GM21825 (cell line): ENCODE data around the gene AFF3.

Experiments
- ATAC-seq: cut with Tn5 transposase; IDR thresholded peaks from one replicate; pipeline ENCODE4 v1.9.1; 2021; ENCODE audit warnings: mild to moderate bottlenecking, moderate library complexity; ENCODE audit not compliant: unreplicated experiment

Gene AFF3

DNA sequence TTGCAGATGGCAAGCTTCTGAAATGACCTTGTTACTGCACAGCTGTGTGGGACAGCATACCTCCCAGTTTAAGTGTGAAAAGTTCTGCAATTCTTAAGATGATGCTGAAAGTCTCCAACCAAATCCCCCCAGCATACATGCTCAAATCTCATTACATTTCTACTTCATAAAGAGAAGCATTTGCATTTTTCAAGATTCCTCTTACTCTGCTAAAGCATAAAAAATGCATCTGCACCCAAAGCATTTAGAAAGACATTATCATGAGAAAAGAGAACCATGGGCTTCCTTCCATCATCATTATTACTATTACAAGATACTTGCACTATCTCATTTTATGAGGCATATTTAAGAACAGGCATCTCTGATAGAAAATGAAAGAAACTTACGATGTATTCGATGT lies 415.7 kb downstream of the AFF3 start:
- no peak for ATAC-seq

DNA sequence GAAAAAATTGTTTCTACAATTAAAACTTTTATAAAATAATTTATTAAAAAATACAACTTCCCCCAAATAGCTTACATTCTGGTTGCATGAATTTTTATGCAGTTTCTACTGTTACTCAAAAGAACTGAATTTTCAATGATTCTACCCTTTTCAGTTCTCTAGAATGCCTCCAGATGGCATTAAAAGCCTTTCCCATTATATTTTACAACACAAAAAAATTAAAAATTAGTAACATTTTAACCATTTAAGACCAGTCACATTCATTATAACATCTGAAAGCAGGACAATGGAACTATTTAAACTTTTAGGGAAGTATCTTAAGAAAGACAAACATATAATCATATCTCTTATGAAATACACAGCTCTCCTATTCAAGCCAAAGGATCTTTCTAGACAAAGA lies 416.6 kb downstream of the AFF3 start:
- ATAC-seq: no peak

DNA sequence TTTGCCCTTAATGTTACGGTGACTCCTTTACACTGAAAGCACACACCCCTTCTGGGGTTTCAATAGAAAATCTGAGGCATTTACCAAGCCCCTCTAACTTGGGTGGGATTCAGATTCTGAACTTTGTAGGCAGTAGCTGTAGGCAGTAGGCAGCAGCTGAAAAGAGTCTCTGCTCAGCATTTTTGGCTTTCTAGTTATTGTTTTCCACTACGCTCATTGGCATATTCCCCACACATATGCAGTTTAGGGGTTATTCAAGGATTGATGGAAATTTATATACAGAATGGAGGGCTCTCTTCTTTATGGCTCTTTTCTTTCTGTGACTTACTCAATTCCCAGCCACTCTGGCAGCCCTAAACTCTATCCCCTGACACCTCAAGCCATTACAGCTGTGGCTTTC lies 419.9 kb downstream of the AFF3 start:
- ATAC-seq: no peak

DNA sequence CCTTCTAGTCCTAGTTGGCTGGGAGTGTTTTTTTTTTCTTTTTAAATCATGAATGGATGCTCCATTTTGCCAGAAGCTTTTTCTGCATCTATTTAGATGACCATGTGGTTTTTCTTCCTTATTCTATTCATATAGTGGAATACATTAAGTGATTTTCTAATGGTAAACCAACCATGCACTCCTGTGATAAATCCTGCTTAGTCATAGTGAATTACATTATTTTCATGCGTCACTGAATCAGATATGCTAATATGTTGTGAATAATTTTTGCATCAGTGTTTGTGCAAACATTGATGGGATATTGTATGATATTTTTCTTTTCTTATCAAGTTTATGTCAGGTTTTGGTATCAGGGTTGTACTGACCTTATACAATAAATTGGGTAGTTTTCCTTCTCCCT lies 423.3 kb downstream of the AFF3 start:
- no peak for ATAC-seq

DNA sequence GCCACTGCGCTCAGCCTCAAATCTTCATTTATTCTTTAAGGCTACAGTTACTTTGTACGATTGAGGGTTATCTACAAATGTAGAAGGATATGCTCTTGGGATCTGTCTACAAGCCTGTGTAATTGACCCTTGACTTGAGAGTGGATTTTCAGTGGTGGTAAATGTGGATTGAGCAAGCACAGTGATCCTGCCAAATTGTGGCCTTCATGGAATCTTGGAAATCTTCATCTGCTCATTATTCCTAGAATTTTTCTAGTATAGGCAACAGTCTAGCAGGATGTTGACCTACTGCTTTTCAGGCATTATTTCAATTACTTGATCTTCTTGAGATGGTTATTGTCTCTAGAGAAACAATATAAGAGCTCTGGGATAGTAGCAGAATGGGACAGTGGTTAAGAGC lies 426.4 kb downstream of the AFF3 start:
- ATAC-seq: no peak

DNA sequence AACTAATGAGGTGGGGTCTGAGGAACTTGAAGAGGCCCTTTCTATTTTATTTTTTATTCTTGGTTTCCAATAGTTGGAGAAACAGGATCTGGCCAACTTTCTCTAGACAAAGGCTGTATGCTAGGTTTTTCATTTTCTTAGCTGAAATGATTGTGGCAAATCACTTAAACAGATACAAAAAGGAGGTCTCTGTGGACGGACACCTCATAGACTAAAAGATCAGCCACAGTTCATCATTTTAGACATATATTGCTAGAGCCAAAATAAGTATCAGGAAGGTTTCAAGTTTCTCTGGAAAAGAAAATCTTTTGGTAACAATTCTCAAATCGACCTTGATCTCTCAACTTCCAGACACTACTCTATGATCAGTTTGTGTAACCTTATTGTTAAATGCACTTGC lies 428.0 kb downstream of the AFF3 start:
- no peak for ATAC-seq

DNA sequence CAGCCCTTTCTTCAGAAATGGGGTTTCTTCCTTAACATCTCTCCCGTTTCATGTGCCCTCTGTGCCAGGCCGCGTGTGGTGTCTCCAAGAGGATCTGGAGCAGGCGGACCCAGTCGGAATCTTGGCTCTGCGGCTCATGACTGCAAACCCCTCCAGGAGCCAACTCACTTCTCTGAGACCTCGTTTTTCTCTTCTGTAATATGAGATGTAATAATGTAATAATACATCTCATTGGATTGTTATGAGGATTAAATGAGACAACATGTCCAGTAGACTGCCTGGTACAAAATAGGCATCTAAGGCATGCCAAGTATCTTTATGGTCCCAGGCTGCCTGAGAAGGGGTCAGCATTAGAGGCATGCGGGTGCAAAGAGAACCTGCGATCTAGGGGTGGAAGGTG lies 431.2 kb downstream of the AFF3 start:
- no peak for ATAC-seq

DNA sequence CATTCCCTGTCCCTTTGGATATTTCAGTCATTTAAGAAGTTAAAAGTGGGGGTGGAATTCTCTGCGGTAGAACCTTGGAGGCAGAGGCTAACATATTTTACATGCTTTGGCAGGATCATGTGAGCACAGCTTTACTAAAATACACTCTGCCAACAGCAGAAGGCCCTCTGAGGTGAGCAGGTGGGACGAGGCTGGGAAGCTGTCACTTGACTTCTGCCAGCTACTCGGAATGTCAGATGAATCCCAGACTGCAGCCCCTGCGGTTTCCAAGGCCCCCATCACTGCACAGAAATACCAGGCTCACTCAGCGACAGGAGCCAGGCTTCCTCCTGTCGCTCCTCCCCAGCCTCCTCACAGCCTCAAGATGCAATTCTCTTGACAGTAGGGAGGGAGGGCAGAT lies 431.7 kb downstream of the AFF3 start:
- ATAC-seq: no peak

DNA sequence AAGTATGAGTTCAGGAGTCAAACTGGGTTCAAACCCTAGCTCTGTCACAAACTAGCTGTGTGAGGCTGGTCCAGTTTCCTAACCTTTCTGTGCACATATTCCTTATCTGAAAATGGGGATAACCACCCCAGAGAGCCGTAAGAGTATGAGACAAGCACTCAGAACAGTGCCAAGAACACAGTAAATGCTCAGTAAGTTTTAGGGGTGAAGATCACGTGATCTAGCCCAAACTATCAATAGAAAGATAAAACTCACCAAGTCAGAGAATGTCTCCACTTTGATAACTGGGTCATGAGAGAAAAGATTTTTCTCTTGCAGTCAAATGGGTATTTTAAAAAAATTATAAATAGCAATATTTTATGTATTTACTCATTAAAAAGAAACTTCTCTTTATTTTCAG lies 433.2 kb downstream of the AFF3 start:
- ATAC-seq: no peak

DNA sequence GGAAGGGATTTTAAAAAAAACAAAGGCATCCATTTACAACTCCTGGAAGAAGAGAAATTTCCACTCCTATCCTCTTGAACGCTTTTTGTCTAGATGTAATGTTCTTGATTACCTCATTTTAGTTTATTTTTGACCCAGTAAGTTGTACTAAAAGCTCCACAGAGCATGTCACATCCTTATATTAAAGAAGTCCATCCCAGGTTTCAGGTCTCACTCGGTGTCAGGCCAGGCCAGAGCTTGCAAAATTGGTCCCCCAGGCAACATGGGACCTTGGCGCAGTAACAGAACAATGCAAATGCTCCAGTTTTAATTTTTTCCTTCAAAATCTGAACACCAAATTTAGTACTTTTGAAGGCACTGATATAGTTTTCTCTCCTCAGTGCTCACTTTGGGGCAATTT lies 434.2 kb downstream of the AFF3 start:
- no peak for ATAC-seq

DNA sequence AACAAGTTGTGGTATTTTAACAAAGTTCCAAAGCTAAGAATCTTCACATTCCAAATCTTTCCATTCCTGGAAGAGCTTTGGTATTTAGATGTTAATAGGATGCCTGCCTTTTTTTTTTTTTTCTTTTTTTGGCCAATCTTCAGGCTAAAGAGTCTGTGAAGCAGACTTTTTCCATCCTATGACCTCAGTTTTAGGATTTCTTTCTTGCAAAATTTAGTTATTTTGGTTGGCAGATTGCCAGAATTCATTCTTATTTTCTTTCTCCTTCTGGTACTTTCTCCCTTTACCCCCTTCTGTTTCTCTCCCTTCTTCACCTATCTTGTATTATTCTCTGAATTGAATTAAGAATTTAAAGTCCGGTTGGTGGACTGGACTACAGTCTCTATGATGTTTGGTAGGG lies 434.8 kb downstream of the AFF3 start:
- ATAC-seq: no peak

DNA sequence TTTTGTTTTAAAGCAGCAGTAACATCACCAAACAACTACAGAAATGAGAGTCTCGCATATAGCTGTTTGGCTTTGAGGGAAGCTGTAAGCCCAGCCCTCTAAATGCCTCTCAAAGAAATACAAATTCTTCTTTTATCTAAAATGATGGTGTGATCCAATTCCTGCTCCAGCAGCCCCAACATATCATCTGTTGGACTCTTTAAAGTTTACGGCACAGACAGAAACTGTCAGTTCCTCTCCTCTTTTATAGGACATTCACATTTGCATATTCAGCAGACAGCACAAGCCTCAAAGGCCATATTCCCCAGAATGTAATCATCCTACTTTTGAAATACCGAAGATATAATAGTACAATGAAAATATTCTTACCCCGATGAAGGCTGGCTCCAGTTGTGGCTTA lies 435.7 kb downstream of the AFF3 start:
- ATAC-seq: no peak

DNA sequence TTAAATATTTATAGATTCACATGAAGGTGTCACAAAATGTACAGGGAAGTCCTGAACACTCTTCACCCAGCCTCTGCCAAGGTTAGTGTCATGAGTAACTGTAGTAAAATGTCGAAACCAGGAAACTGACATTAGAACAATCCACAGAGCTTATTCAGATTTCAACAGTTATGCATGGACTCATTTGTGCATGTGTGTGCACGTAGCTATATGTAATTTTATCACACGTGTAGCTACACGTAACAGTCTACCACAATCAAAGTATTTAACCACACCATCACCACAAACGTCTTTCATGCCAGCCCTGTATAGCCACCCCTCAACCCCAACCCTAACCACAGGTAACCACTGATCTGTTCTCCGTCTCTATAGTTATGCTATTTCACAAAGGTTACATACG lies 440.9 kb downstream of the AFF3 start:
- no peak for ATAC-seq

DNA sequence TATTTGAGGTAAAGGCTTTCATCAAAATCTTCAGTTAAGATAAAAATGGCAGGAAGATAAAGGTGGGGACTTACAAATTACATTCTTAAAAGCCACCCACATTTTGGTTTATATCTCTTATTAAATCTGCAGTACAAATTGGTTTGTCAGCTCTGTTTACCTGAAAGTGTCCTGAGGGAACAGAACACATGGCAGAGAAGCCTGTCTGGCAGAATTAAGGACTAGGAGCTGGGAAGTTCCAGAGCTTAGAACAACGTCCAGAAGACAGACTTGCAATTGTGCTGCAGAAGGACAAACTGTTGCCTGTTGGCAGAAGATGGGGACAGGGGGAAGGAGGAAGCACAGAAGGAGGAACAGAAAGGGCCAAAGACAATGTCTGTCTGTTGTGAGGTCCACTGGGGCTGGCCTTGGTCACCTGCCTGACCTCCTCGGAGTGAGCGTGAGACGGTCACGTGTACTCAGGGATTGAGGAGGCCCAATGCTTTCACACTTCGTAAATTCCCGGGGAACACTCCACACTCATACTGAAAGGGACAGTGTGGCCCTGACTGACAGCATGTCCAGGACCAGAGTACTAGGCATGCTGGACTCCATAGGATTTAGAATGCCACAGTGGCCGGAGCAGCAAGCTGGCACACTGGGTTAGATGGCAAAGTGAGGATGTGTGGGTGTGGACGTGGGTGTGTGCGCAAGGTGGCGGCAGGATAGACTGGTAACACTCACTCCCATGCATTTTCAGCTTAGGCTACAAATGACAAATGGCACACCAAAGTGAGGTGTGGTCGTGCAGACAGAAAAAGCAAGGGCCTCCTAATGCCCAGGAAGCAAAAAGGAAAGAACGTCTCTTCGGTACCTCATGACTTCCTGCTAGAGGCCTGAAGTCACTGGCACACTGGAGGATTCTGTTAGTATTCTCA lies 441.6 kb downstream of the AFF3 start:
- ATAC-seq: no peak

DNA sequence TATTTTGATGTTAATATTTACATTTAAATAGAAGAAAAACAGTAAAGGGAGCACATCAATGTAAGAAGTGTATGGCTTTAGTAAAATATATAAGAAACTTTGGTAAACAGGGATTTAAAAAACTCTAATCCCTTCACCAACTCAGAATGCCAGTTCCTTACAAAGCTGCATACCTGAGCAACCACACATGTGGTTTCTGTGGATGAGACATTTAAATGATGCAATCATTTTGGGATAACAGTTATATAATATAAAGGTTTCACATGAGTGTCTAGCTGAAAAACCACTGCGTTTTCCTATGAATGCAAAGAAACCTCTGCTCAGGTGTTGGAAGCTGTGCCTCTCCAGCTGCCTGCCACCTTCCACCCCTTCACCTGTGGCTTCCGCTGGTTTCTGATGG lies 443.5 kb downstream of the AFF3 start:
- ATAC-seq: no peak

DNA sequence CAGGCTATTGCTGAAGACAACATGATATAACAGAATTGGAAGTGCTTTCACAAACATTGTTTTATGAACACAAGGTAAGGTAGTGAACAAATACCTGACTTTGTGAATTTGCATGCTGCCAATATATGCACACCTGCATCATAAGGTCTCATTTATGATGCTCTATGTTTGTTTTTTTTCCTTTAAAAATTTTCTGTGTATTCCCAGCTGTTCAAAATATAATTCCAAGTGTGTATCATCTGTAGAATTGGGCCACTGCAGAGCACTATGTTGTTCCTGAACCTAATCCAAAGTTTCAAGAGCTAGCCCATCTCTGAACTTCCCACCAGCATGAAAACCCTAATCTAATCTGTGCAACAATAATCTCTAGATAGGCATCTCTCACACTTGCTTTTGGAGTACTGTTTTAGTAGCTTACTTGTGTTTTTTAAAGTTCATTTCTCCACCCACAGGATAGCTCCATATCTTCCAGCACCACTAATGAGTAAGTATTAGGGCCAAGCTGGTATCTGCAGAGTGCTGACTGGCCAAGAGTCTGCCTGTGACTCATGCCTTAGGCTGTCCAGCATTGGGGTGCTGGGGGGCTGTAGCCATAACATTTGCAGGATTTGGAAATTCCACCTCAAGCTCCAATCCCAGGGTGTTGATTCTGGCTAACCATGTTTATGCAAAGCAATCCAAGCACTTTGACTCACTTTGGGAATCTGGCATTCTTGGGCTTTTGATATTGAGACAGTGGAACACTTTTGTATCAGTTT lies 444.4 kb downstream of the AFF3 start:
- ATAC-seq: no peak

DNA sequence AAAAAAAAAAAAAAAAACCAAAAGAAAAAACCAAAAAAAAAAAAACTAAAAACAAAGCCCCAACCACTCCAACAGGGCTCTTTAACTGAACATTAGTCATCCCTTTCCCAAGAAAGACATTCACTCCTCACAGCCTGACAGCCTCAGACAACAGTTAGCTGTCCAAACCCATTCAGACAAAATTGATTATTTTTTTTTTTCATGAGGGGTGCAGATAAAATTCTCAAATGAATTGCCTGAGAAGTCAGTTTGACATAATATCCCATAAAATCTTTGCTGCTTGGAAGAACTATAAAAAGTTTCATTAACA lies 446.5 kb downstream of the AFF3 start:
- no peak for ATAC-seq

DNA sequence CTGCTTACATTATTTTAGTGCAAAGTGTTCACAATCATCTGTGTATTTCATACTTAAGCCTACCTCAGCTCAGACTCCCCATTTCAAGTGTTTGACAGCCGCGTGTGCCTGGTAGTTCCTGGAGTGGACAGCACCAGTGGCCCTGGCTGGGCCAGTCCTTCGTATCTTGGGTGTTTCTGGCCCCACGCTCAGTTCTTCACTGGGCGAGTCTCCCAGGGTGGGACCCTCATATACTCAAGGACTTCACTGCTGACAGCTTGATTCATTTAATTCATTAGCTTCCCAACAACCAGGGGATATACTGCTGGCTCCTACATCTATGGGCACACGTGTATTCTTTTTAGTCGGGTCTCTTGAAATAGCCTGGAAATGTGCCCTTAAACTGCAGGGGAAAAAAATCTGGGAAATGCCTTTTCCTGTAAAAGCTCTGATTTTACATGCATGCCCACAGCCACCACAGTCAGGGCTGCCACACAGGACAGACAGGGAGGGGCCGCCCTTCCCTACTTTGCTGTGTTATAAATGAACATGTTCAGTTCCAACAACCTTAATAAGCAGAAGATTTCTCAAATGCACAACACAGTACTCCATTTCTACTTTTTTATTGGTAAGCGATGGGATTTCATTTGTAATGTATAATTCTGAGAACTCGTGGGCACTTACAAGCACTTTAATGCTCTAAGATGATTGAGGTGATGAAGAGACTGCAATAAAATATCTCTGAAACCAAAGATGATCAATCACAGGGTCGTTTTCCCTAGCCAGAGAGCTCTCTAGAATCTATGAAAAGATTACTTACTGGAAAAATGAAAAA lies 447.1 kb downstream of the AFF3 start:
- ATAC-seq: no peak

DNA sequence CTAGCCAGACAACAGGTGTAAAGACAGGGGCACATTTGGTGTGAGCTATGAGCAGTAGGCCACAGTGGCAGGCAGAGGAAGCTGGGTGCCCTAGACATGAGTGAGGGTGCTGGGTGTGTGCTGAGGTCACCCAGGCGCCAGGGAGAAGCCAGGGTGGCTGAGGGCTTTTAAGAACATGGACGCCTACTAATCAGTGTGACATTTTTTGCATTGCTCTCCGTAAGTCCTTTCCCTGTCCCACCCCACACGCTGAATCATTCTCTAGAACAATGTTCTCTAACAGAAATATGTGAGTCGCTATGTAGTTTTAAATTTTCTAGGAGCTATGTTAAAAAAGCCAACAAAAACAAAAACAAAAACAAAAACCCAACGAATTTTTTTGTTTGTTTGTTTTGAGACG lies 448.1 kb downstream of the AFF3 start:
- ATAC-seq: no peak

DNA sequence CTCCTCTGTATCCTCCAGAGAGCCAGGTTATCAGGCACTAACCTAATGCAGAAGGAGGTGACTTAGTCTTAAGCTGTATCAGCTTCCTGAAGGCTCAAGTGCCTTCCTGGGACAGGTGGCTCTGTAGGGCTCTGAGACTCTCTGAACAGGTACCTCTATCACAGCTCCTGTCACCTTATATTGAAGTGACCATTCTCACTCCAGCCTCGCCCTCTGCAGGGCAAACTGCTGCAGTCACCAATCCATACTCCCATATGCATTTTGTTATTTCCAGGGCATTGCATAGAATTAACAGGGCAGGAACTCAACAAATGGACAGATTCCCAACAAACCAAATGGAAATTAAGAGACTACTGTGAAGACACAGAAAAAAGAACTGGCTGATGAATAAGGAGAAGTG lies 449.6 kb downstream of the AFF3 start:
- ATAC-seq: no peak

DNA sequence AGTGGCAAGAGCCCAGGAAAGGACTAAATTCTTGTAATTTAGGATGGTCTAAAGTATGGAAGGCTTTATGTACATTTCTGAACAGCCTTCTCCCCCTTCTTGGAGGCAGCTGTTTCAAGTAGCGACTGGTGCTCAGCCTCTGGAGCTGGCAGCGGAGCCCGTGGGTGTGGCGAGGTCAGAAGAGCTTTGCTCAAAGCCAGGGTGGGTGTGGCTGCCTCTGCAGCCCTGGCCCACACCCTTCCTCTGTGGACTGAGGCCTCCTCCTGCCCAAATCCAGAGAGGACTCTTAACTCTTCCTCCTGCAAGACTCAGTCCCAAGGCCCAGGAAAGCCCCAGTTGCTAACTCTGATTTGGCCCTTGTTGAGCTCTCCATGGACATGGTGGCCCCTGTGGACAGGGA lies 450.5 kb downstream of the AFF3 start:
- ATAC-seq: no peak
